ENCODE results near the gene RALGAPA2. TPM values are rescaled to one million over a fixed set of nuclear protein-coding genes. Genes with fewer than 3 reads are reported as not detected.

The RALGAPA2 gene
- total RNA-seq, 1 donor, result 10.8 TPM

GRCh38 chr20:20395903-20396568, 316.4 kb downstream of the RALGAPA2 start:
- TF ChIP-seq, protein P1, sequence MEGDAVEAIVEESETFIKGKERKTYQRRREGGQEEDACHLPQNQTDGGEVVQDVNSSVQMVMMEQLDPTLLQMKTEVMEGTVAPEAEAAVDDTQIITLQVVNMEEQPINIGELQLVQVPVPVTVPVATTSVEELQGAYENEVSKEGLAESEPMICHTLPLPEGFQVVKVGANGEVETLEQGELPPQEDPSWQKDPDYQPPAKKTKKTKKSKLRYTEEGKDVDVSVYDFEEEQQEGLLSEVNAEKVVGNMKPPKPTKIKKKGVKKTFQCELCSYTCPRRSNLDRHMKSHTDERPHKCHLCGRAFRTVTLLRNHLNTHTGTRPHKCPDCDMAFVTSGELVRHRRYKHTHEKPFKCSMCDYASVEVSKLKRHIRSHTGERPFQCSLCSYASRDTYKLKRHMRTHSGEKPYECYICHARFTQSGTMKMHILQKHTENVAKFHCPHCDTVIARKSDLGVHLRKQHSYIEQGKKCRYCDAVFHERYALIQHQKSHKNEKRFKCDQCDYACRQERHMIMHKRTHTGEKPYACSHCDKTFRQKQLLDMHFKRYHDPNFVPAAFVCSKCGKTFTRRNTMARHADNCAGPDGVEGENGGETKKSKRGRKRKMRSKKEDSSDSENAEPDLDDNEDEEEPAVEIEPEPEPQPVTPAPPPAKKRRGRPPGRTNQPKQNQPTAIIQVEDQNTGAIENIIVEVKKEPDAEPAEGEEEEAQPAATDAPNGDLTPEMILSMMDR (IDR thresholded peaks at IDR 0.05; ENCODE audit: insufficient read depth, low read length), result no peak
- no peak for DNase-seq (ENCODE audit: low read depth)
- H3K4me3 ChIP-seq (ENCODE audit: low read depth, low read length), result no peak overlapping the region

DNA sequence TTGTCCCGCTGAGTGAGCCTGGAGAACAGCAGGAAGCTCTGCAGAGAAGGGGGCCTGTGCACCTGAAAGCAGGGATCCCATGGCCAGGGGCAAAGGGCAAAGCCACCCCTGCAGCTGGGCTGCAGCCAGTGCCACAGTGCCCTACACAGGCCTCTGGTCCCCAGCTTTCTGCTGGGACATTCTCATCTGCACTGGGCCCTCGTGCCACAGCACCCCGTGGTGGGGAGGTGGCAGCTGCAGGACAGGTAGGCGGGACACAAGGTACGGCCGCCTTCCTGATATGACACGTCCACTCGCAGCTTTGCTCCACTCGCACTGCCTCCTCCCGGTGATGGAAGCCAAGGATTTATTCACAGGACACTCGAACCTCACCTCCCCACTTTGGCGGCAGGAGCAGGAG, 317.4 kb downstream of the RALGAPA2 start:
- TF ChIP-seq, protein P1 (IDR thresholded peaks at IDR 0.05; ENCODE audit: insufficient read depth, low read length), result no peak
- no peak for DNase-seq (ENCODE audit: low read depth)
- no peak overlapping the region for H3K4me3 ChIP-seq (ENCODE audit: low read depth, low read length)

DNA sequence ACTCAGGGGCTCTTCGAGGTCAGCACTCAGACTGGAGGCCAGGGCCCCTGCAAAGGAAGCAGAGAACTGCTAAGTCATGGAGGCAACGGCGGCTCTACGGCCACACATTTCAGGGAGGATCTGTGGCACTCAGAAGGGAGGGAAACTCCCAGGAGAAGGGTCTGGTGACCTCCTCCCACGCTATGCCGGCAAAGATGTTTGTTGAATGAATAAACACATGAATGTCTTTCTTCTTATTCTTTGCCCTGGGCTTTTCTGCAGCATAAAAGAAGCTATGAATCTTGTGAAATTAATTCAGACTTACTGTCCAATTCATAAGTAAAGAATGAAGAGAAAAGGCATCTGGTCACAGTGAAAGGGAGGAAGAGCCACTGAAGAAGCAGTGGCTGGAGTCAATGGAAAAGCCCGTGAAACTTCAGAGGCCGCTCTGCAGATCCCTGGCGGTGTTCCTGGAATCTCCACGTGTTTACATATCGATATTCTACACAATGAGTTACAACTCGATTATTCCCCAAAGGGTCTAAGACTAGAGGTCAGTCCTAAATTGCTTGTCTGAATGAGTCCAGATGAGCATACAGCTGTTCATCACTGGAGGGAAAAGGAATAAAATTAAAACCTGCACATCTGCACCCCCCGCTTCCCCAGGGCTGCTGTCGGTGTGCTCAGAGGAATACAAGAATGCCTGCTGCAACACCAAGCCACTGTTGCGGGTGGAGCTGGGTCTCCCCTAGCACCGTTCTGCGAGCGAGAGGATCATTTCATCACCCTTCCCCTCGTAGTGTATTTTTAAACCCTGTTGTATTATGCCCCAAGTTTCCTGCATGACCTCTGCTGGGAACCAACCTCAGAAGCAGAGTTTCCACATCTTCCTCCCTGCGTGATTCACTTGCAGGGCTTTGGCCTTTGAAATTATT, 319.0 kb downstream of the RALGAPA2 start:
- DNase-seq (ENCODE audit: low read depth), result no peak
- TF ChIP-seq, protein P1 (IDR thresholded peaks at IDR 0.05; ENCODE audit: insufficient read depth, low read length), result no peak

DNA sequence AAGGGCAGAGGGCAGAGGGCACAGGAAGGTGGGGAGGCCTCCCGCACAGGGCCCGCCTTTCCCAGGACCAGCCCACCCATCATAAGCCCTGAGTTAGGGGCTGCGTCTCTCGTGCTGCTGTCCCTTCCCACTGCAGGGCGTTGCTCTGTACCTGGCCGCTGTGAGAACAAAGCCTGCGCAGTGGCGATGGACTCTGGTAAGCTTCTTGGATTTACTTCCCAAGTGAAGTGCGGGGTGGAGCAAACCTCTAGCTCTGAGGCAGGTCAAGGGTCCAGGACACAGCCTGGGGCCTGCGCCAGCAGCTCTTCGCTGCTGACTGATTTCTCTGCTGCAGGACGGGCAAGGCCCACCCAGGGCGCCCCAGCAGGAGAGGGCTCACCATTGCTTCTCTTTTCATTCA, 320.7 kb downstream of the RALGAPA2 start:
- no peak overlapping the region for H3K4me3 ChIP-seq (ENCODE audit: low read depth, low read length)
- DNase-seq (ENCODE audit: low read depth), result no peak
- TF ChIP-seq, protein P1 (IDR thresholded peaks at IDR 0.05; ENCODE audit: insufficient read depth, low read length), result no peak

More for the DNA sequence above, 319.0 kb downstream of the RALGAPA2 start:
- no peak overlapping the region for H3K4me3 ChIP-seq (ENCODE audit: low read depth, low read length)

DNA sequence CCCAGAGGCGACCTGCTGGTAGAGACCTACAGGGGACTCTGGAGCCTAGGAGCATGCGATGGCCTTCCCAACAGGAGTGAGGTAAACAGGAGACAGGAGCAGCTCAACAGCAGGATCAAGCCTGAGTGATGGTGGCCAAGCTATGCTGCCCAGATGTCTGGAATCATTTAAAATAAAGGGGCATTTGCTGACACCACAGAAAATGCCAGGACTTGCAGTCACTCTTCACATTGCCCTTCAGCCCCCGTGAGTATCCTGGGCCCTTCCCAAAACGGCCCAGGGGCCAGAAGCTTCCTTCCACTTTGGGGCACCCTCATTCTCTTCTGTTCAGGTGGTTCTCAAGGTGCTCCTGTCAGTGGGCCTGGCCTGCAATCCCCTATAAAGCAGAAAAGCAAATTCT, 321.3 kb downstream of the RALGAPA2 start:
- H3K4me3 ChIP-seq (ENCODE audit: low read depth, low read length), result no peak overlapping the region
- no peak for DNase-seq (ENCODE audit: low read depth)
- TF ChIP-seq, protein P1 (IDR thresholded peaks at IDR 0.05; ENCODE audit: insufficient read depth, low read length), result no peak

GRCh38 chr20:20390393-20390792, 322.1 kb downstream of the RALGAPA2 start:
- H3K4me3 ChIP-seq (ENCODE audit: low read depth, low read length), result no peak overlapping the region
- no peak for DNase-seq (ENCODE audit: low read depth)
- TF ChIP-seq, protein P1 (IDR thresholded peaks at IDR 0.05; ENCODE audit: insufficient read depth, low read length), result no peak

All from fibroblast of the aortic adventitia (primary cell).